ENCODE measurements around the gene BBS7. TPM values are rescaled to one million over a fixed set of nuclear protein-coding genes. Genes with fewer than 3 reads are reported as not detected.
A peak's percentile ranks its signal among the peaks of the same experiment; 100 is the strongest.

The BBS7 gene
- total and polyA plus RNA-seq, 10 of the 15 experiments (the other 5 are each of a cell fraction or from before 2014, with no cell fraction given) = 5.2 to 15.2 (median 9.0) TPM

DNA sequence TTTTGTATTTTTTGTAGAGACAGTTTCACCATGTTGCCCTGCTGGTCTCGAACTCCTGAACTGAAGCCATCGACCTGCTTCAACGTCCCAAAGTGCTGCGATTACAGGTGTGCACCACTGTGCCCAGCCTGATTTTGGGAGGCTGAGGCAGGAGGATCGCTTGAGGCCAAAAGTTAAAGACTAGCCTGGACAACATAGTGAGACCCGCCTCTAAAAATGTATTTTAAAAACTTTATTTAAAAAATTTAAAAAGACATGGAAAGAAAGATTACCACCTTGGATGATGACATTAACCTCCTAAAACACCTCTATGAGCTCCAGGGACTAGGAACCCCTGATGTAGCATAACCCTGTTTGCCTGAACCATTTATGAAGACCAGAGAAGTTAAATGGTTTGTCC lies 5.8 kb upstream of the BBS7 start:
- Histone ChIP-seq H3K4me3 (no peak overlapping the region), H3K4me2 (ENCODE audit: control insufficient read depth, insufficient read depth) (no peak overlapping the region), H3K79me2 (ENCODE audit: control insufficient read depth, insufficient read depth, low read length) (no peaks in the 10 kb centered on the region), H3K36me3 (ENCODE audit: control insufficient read depth in 2 of 2, insufficient read depth in 2 of 2, low read length in 1 of 2) (no peaks in the 10 kb centered on the region), H2AFZ (ENCODE audit: control insufficient read depth, low read depth, low read length) (no peak overlapping the region), H4K20me1 (ENCODE audit: control insufficient read depth, insufficient read depth) (no peaks in the 10 kb centered on the region), H3K27me3 (replicated peaks in 1 of 2; ENCODE audit: control insufficient read depth in 2 of 2, insufficient read depth in 2 of 2, low read length in 1 of 2) (no peaks in the 10 kb centered on the region; a peak in 1 of 4 replicates), H3K9me3 (replicated peaks; ENCODE audit: control insufficient read depth, insufficient read depth, low read length) (no peaks in the 10 kb centered on the region), H3K4me1 (ENCODE audit: control insufficient read depth, insufficient read depth, low read length) (no peaks in the 10 kb centered on the region), H3K27ac (ENCODE audit: control insufficient read depth, insufficient read depth) (no peak overlapping the region), H3K9ac (ENCODE audit: control insufficient read depth, insufficient read depth, low read length) (no peak overlapping the region)
- no peak for TF ChIP-seq ZNF217 (IDR thresholded peaks at IDR 0.05)
- TF ChIP-seq, protein P1, sequence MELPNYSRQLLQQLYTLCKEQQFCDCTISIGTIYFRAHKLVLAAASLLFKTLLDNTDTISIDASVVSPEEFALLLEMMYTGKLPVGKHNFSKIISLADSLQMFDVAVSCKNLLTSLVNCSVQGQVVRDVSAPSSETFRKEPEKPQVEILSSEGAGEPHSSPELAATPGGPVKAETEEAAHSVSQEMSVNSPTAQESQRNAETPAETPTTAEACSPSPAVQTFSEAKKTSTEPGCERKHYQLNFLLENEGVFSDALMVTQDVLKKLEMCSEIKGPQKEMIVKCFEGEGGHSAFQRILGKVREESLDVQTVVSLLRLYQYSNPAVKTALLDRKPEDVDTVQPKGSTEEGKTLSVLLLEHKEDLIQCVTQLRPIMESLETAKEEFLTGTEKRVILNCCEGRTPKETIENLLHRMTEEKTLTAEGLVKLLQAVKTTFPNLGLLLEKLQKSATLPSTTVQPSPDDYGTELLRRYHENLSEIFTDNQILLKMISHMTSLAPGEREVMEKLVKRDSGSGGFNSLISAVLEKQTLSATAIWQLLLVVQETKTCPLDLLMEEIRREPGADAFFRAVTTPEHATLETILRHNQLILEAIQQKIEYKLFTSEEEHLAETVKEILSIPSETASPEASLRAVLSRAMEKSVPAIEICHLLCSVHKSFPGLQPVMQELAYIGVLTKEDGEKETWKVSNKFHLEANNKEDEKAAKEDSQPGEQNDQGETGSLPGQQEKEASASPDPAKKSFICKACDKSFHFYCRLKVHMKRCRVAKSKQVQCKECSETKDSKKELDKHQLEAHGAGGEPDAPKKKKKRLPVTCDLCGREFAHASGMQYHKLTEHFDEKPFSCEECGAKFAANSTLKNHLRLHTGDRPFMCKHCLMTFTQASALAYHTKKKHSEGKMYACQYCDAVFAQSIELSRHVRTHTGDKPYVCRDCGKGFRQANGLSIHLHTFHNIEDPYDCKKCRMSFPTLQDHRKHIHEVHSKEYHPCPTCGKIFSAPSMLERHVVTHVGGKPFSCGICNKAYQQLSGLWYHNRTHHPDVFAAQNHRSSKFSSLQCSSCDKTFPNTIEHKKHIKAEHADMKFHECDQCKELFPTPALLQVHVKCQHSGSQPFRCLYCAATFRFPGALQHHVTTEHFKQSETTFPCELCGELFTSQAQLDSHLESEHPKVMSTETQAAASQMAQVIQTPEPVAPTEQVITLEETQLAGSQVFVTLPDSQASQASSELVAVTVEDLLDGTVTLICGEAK (IDR thresholded peaks at IDR 0.05; ENCODE audit: borderline replicate concordance) = peak; percentile 64
- POLR2A ChIA-PET = interaction anchor here (0.6 kb wide), 1 partner anchor 279 kb away, joined by 3 read pairs; no protein-coding TSS in a partner anchor
- ATAC-seq = no peak
- intact Hi-C loops (cut with micrococcal nuclease; ENCODE audit: unreplicated experiment) (no loop called here), in situ Hi-C loops (cut with MboI) (no loop called here)
- CTCF ChIA-PET = interaction anchor here (2.4 kb wide), 1 partner anchor 24 kb away, joined by 15 read pairs; no protein-coding TSS in a partner anchor
- no peak for DNase-seq (ENCODE audit: low read depth, low spot score)
- no peak for FAIRE-seq
- BruUV-seq (replicated peaks) = no TSS peak
- WGBS (ENCODE audit: insufficient coverage, insufficient replicate concordance, low lambda C conversion rate, missing lambda C conversion rate) = 76% methylated on average over 6 of the region's 6 CpGs
- RAD21 ChIA-PET (ENCODE audit: unreplicated experiment) = no interaction called here
- SMC1A ChIA-PET (ENCODE audit: uncharacterized antibody, unreplicated experiment) = interaction anchor here (1.2 kb wide), 1 partner anchor 54 kb away, joined by 3 read pairs; no protein-coding TSS in a partner anchor

DNA sequence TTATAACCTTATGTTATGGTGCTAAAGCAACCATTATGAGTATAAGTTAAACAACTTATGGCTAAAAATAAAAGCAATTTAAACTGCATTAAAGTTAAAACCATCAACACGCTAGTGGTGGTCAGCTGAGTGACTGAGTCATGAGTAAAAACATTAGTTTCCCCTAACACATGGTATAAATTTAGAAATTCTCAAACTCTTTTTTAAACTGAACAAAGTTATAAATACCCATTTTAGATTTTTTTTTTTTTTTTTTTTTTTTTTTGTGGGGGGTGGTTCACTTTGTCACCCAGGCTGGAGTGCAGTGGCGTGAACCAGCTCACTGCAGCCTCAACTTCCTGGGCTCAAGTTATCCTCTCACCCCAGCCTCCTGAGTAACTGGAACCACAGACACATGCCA lies 5.4 kb upstream of the BBS7 start:
- no TSS peak for BruUV-seq (replicated peaks)
- Histone ChIP-seq H3K4me3 (no peak overlapping the region), H3K4me1 (ENCODE audit: control insufficient read depth, insufficient read depth, low read length) (no peaks in the 10 kb centered on the region), H3K9me3 (replicated peaks; ENCODE audit: control insufficient read depth, insufficient read depth, low read length) (no peaks in the 10 kb centered on the region), H3K79me2 (ENCODE audit: control insufficient read depth, insufficient read depth, low read length) (no peaks in the 10 kb centered on the region), H2AFZ (ENCODE audit: control insufficient read depth, low read depth, low read length) (no peak overlapping the region), H3K27ac (ENCODE audit: control insufficient read depth, insufficient read depth) (no peak overlapping the region), H4K20me1 (ENCODE audit: control insufficient read depth, insufficient read depth) (no peaks in the 10 kb centered on the region), H3K27me3 (replicated peaks in 1 of 2; ENCODE audit: control insufficient read depth in 2 of 2, insufficient read depth in 2 of 2, low read length in 1 of 2) (no peaks in the 10 kb centered on the region; a peak in 1 of 4 replicates), H3K9ac (ENCODE audit: control insufficient read depth, insufficient read depth, low read length) (no peak overlapping the region), H3K36me3 (ENCODE audit: control insufficient read depth in 2 of 2, insufficient read depth in 2 of 2, low read length in 1 of 2) (no peaks in the 10 kb centered on the region), H3K4me2 (ENCODE audit: control insufficient read depth, insufficient read depth) (no peak overlapping the region)
- intact Hi-C loops (cut with micrococcal nuclease; ENCODE audit: unreplicated experiment) = no loop called here
- DNase-seq (ENCODE audit: low read depth, low spot score) (no peak), ATAC-seq (no peak), FAIRE-seq (no peak)
- ChIA-PET CTCF (interaction anchor here (0.6 kb wide), 1 partner anchor 883 kb away, joined by 3 read pairs; no protein-coding TSS in a partner anchor), RAD21 (ENCODE audit: unreplicated experiment) (no interaction called here), POLR2A (no interaction called here), SMC1A (ENCODE audit: uncharacterized antibody, unreplicated experiment) (interaction anchor here (0.7 to 1.2 kb wide), 2 partner anchors 54 to 1521 kb away, joined by 3 to 5 read pairs; no protein-coding TSS in a partner anchor)
- in situ Hi-C loops (cut with MboI) = no loop called here
- 0% methylated on average over 2 of the region's 2 CpGs for WGBS (ENCODE audit: insufficient coverage, insufficient replicate concordance, low lambda C conversion rate, missing lambda C conversion rate)
- TF ChIP-seq FOXM1 (IDR thresholded peaks at IDR 0.05; ENCODE audit: low read depth, low read length) (no peak), ZNF274 (IDR thresholded peaks at IDR 0.05; ENCODE audit: insufficient read depth, insufficient read length) (no peak), ZNF217 (IDR thresholded peaks at IDR 0.05) (no peak), RUNX3 (IDR thresholded peaks at IDR 0.05; ENCODE audit: low read length) (0 out of 2 replicates have a peak, but pooled peaks have one; percentile 15), MEF2B (IDR thresholded peaks at IDR 0.05; ENCODE audit: partially characterized antibody, poor library complexity, severe bottlenecking) (peak; percentile 72), NFXL1 (IDR thresholded peaks at IDR 0.05; ENCODE audit: borderline replicate concordance) (no peak), RAD51 (IDR thresholded peaks at IDR 0.05) (0 out of 2 replicates have a peak, but pooled peaks have one; percentile 25), NR2F1 (conservative IDR thresholded peaks at IDR 0.05) (no peak), RELA (IDR thresholded peaks at IDR 0.05; ENCODE audit: borderline replicate concordance, partially characterized antibody) (no peak), NFIC (IDR thresholded peaks at IDR 0.05; ENCODE audit: low read depth, low read length) (0 out of 2 replicates have a peak, but pooled peaks have one; percentile 17)
